Pons (tissue), 1 donor: Measurements from ENCODE around the gene SCD5.
A peak's percentile ranks its signal among the peaks of the same experiment; 100 is the strongest.

ENCODE experiments used
- DNase-seq: peaks from one replicate; pipeline ENCODE4 v3.0.0-alpha.2; 2016; ENCODE audit warnings: low spot score

SCD5 gene

GRCh38 chr4:82726596-82726995 lies 72.0 kb downstream of the SCD5 start:
- DNase-seq: peak; percentile 50

GRCh38 chr4:82721819-82722423 lies 76.7 kb downstream of the SCD5 start:
- DNase-seq: peak; percentile 82

GRCh38 chr4:82718162-82718940 lies 80.2 kb downstream of the SCD5 start:
- DNase-seq: no peak

GRCh38 chr4:82715731-82716617 lies 82.6 kb downstream of the SCD5 start:
- DNase-seq: no peak

- DNase-seq: no peak
Measured at GRCh38 chr4:82713856-82714255, 84.7 kb downstream of the SCD5 start.

- DNase-seq: no peak
Measured at GRCh38 chr4:82712561-82712960, 86.0 kb downstream of the SCD5 start.

- DNase-seq: no peak
Measured at GRCh38 chr4:82711158-82711785, 87.3 kb downstream of the SCD5 start.

GRCh38 chr4:82710197-82710929 lies 88.2 kb downstream of the SCD5 start:
- DNase-seq: peak; percentile 73

GRCh38 chr4:82708982-82709381 lies 89.6 kb downstream of the SCD5 start:
- no peak for DNase-seq

- no peak for DNase-seq
Measured at GRCh38 chr4:82706349-82707000, 92.1 kb downstream of the SCD5 start.

GRCh38 chr4:82705928-82706300 lies 92.7 kb downstream of the SCD5 start:
- no peak for DNase-seq

GRCh38 chr4:82705169-82705927 lies 93.2 kb downstream of the SCD5 start:
- DNase-seq: no peak

GRCh38 chr4:82704156-82704555 lies 94.4 kb downstream of the SCD5 start:
- DNase-seq: no peak

- no peak for DNase-seq
Measured at GRCh38 chr4:82698412-82698811, 100.2 kb downstream of the SCD5 start.

- DNase-seq: no peak
Measured at GRCh38 chr4:82697561-82697960, 101.0 kb downstream of the SCD5 start.

GRCh38 chr4:82696117-82696860 lies 102.3 kb downstream of the SCD5 start:
- DNase-seq: no peak

- no peak for DNase-seq
Measured at GRCh38 chr4:82694892-82695291, 103.7 kb downstream of the SCD5 start.

GRCh38 chr4:82694046-82694445 lies 104.5 kb downstream of the SCD5 start:
- no peak for DNase-seq

- DNase-seq: no peak
Measured at GRCh38 chr4:82692101-82692780, 106.4 kb downstream of the SCD5 start.
